Hypothalamus (tissue), 51 donors: Measurements from ENCODE around the gene JMJD8.
"Not testable (repeated sequence)": the region's sequence is repeated elsewhere in the genome, so short reads cannot be mapped to it uniquely, and the experiment has no call there.

Experiments
- DNase-seq, 51 donors: peaks; one replicate each; lab custom pipeline; 2025; lab: John Stamatoyannopoulos, UW

Gene JMJD8

GRCh38 chr16:693766-694165, 9.6 kb upstream of the JMJD8 start:
- DNase-seq: no peak

DNA sequence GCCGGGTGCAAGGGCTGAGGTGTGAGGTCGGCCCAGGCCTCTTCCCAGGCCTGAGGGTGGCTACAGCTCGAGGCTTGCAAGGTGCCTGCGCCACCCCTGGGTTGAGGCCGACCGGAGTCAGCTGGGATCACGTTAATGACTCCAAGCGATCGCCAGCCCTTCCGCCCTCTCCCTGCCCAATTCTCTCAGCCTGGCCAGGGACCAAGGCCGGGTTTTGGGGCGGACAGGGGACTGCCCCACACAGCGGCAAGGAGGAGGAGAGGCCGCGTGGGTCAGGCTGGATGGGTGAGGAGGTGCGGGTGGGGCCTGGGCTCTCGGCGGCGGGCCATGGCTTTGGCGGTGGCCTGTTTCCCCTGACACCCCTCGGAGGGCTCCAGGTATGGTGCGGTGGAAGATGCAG, 9.2 kb upstream of the JMJD8 start:
- DNase-seq: no peak

- DNase-seq: no peak
Measured at GRCh38 chr16:692356-693108, 8.4 kb upstream of the JMJD8 start.

DNA sequence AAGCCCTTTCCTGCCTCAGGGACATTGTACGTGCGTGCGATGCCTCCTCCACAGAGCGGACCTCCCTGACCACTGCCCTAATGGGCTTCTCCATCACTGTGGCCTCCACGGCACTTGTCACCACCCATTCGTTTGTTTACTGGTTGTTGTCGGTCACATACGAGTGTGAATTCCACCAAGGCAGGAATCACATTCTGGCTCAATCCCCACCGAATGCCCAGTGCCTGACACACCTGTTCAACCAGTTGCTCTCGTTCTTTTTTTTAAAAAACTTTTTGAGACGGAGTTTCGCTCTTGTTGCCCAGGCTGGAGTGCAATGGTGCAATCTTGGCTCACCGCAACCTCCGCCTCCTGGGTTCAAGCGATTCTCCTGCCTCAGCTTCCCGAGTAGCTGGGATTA, 7.1 kb upstream of the JMJD8 start:
- not testable (repeated sequence) for DNase-seq

DNA sequence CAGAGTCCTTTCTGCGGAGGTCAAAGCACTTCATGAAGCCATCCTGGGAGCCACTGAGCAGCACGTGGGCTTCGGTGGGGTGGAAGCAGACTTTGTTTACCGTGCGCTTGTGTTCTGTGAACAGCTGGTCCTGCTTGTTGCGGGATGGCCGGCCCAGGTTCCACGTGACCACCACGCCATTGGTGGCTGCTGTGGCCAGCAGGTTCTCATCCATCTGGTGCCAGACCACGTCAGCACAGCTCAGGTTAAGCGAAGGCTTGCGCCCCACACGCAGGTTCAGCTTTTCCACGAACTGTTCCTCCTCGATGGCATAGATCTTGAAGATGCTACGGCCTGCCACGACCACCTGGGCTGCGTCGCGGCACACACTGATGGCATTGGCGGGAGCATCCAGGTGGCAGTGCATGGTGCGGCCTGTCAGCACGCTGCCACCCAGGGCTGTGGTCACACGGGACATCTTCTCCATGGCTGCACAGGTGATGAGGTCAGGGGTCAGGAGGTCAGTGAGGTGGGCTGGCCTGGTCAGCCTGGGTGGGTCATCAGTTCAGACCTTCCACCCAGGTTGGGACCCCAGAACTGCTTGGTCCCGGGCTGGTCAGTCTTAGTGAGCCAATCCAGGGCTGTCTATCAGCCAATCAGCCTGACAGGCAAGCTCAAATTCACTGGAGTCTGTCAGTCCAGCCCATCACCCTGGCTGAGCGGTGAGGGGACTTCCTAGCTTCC, 5.2 kb upstream of the JMJD8 start:
- no peak for DNase-seq

GRCh38 chr16:687499-687898, 3.4 kb upstream of the JMJD8 start:
- DNase-seq: no peak

- DNase-seq: no peak
Measured at GRCh38 chr16:686459-687260, 2.5 kb upstream of the JMJD8 start.

DNA sequence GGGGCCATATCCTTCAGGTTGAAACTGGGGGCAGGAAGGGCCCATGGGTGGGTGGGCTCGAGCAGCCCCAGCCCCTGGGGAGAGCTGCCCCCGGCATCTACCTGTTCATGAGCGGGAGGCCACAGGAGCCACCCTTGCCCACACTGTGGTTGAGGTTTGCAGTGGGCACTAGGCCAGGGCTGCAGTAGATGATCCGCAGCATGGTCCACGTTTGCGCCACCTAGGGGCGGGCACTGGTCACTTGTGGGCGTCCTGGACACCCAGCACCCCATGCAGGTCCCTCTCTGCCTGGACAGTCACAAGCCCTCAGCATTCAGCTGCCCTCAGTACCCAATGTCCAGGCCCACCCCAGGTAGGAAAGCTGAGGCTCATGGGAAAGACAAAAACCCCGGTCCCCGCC, 1.8 kb upstream of the JMJD8 start:
- peak in 1 of 51 donors; percentile 13 for DNase-seq

- no peak for DNase-seq
Measured at GRCh38 chr16:684961-685696, 995 bp upstream of the JMJD8 start.

DNA sequence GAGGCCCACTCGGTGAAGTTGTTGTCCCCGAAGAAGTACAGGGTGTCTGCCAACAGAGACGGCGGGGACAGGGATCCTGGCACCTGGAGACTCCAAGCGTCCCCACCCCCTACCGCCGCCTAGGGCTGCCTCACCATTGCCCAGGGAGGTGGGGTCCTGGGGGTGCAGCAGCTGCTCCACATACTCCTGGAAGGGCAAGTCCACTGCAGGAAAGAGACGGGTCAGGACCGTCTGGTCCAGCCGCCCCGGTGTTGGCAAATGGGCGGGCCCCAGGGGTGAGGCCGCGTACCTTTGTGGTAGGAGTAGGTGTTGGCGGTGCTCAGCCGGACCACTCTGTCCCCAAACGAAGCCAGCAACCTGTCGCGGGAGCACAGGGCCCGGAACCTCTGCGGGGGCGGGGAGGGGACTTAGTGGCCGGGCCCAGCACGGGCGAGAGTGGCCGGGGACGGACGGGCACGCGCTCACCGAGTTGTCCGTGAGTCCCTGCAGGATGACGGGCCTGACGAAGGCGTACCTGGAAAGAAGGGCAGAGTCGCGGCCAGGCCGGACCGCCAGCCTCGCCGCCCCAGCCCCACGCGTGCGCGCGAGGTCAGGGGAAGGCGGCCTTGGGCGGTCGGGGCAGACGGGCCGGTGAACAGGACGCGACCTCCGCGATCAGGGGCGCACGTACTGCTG, 601 bp downstream of the JMJD8 start:
- DNase-seq: peak in 1 of 51 donors; percentile 13

- no peak for DNase-seq
Measured at GRCh38 chr16:682493-683395, 1.4 kb downstream of the JMJD8 start.

- DNase-seq: no peak
Measured at GRCh38 chr16:681746-682427, 2.2 kb downstream of the JMJD8 start.

GRCh38 chr16:680967-681745, 3.0 kb downstream of the JMJD8 start:
- DNase-seq: peak in 1 of 51 donors; percentile 34

DNA sequence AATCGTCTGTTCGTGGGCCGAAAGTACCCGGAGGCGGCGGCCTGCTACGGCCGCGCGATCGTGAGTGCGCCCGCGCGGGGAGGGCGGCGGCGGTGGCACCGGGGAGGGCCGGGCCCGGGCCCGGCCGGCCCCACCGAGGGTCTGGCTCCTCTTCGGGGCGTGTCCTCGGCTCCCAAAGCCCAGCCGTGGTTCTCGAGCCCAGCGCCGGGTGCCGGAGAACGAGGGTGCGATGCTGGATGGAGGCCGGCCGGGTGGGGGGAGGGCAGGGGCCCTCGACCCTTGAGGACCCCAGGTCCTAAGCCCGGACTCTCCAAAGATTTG, 3.5 kb downstream of the JMJD8 start:
- peak in 1 of 51 donors; percentile 53 for DNase-seq

- peak; percentile 46 to 96 (median 87) for DNase-seq
Measured at GRCh38 chr16:679814-680624, 4.1 kb downstream of the JMJD8 start, which contains the start of gene STUB1. Gene STUB1 (plus strand): TSS chr16:680410. CDS start chr16:680526, 116 bp downstream.
